ENCODE results near the gene DYSF.
A peak's percentile ranks its signal among the peaks of the same experiment; 100 is the strongest.

DYSF gene

GRCh38 chr2:71457923-71458322 lies 4.6 kb downstream of the DYSF start (continued):
- no peak for TF ChIP-seq ZNF311 (tag by site-specific recombination; IDR thresholded peaks at IDR 0.05; ENCODE audit: borderline replicate concordance)
- TF ChIP-seq, protein P1, sequence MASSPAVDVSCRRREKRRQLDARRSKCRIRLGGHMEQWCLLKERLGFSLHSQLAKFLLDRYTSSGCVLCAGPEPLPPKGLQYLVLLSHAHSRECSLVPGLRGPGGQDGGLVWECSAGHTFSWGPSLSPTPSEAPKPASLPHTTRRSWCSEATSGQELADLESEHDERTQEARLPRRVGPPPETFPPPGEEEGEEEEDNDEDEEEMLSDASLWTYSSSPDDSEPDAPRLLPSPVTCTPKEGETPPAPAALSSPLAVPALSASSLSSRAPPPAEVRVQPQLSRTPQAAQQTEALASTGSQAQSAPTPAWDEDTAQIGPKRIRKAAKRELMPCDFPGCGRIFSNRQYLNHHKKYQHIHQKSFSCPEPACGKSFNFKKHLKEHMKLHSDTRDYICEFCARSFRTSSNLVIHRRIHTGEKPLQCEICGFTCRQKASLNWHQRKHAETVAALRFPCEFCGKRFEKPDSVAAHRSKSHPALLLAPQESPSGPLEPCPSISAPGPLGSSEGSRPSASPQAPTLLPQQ (tag by site-specific recombination; IDR thresholded peaks at IDR 0.05), result no peak

GRCh38 chr2:71458413-71459083 lies 5.2 kb downstream of the DYSF start:
- ChIA-PET CTCF (interaction anchor here (0.6 to 2.2 kb wide), 3 partner anchors 52 to 849 kb away, joined by 3 to 8 read pairs (median 5); partner anchors contain the start of gene ZNF638), POLR2A (no interaction called here)
- H3K36me3 ChIP-seq (ENCODE audit: control insufficient read depth in 2 of 2, insufficient read depth in 1 of 2, low read length in 2 of 2), result no peaks in the 10 kb centered on the region
- no peaks in the 10 kb centered on the region for H3K4me1 ChIP-seq (ENCODE audit: control insufficient read depth, insufficient read depth, low read length)
- H3K4me3 ChIP-seq (ENCODE audit: low read depth, low read length), result no peak overlapping the region
- TF ChIP-seq ZNF366 (tag by site-specific recombination; conservative IDR thresholded peaks at IDR 0.05) (no peak), ZBTB20 (tag by site-specific recombination; IDR thresholded peaks at IDR 0.05) (0 out of 2 replicates have a peak, but pooled peaks have one; percentile 19)
- no peak overlapping the region for H3K27ac ChIP-seq (ENCODE audit: extremely low read depth, low read depth, low read length)
- H3K9me3 ChIP-seq (ENCODE audit: control insufficient read depth, insufficient read depth, low read depth, low read length), result no peaks in the 10 kb centered on the region

- no peak overlapping the region for H3K4me3 ChIP-seq (ENCODE audit: low read depth, low read length)
- H3K36me3 ChIP-seq (ENCODE audit: control insufficient read depth in 2 of 2, insufficient read depth in 1 of 2, low read length in 2 of 2), result no peaks in the 10 kb centered on the region
- POLR2A ChIA-PET, result no interaction called here
- no peaks in the 10 kb centered on the region for H3K4me1 ChIP-seq (ENCODE audit: control insufficient read depth, insufficient read depth, low read length)
- CTCF ChIA-PET, result interaction anchor here (0.7 to 1.2 kb wide), 3 partner anchors 8 to 127 kb away, joined by 3 to 6 read pairs (median 5); partner anchors contain the start of gene ZNF638
- no peaks in the 10 kb centered on the region for H3K9me3 ChIP-seq (ENCODE audit: control insufficient read depth, insufficient read depth, low read depth, low read length)
- H3K27ac ChIP-seq (ENCODE audit: extremely low read depth, low read depth, low read length), result no peak overlapping the region
- TF ChIP-seq TRIM28 (IDR thresholded peaks at IDR 0.05; ENCODE audit: borderline replicate concordance, low read length) (no peak), ZNF391 (tag by site-specific recombination; IDR thresholded peaks at IDR 0.05; ENCODE audit: borderline replicate concordance, low read depth) (no peak), SETDB1 (IDR thresholded peaks at IDR 0.05; ENCODE audit: insufficient read length, low read length) (no peak), SP3 (tag by site-specific recombination; IDR thresholded peaks at IDR 0.05) (no peak), ZBTB1 (tag by site-specific recombination; IDR thresholded peaks at IDR 0.05) (no peak), ZNF350 (tag by site-specific recombination; IDR thresholded peaks at IDR 0.05) (no peak), ZBTB26 (tag by site-specific recombination; optimal IDR thresholded peaks at IDR 0.05) (no peak), ZNF311 (tag by site-specific recombination; IDR thresholded peaks at IDR 0.05; ENCODE audit: borderline replicate concordance) (no peak), ZNF341 (tag by site-specific recombination; IDR thresholded peaks at IDR 0.05; ENCODE audit: low read depth) (no peak), ZNF548 (tag by site-specific recombination; IDR thresholded peaks at IDR 0.05) (no peak), ZNF600 (tag by site-specific recombination; IDR thresholded peaks at IDR 0.05) (no peak)
- TF ChIP-seq, protein P2, sequence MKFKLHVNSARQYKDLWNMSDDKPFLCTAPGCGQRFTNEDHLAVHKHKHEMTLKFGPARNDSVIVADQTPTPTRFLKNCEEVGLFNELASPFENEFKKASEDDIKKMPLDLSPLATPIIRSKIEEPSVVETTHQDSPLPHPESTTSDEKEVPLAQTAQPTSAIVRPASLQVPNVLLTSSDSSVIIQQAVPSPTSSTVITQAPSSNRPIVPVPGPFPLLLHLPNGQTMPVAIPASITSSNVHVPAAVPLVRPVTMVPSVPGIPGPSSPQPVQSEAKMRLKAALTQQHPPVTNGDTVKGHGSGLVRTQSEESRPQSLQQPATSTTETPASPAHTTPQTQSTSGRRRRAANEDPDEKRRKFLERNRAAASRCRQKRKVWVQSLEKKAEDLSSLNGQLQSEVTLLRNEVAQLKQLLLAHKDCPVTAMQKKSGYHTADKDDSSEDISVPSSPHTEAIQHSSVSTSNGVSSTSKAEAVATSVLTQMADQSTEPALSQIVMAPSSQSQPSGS (tag by site-specific recombination; IDR thresholded peaks at IDR 0.05; ENCODE audit: low read depth), result no peak
- TF ChIP-seq, protein P3, sequence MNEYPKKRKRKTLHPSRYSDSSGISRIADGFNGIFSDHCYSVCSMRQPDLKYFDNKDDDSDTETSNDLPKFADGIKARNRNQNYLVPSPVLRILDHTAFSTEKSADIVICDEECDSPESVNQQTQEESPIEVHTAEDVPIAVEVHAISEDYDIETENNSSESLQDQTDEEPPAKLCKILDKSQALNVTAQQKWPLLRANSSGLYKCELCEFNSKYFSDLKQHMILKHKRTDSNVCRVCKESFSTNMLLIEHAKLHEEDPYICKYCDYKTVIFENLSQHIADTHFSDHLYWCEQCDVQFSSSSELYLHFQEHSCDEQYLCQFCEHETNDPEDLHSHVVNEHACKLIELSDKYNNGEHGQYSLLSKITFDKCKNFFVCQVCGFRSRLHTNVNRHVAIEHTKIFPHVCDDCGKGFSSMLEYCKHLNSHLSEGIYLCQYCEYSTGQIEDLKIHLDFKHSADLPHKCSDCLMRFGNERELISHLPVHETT (tag by site-specific recombination; IDR thresholded peaks at IDR 0.05), result no peak
- TF ChIP-seq, protein P4, sequence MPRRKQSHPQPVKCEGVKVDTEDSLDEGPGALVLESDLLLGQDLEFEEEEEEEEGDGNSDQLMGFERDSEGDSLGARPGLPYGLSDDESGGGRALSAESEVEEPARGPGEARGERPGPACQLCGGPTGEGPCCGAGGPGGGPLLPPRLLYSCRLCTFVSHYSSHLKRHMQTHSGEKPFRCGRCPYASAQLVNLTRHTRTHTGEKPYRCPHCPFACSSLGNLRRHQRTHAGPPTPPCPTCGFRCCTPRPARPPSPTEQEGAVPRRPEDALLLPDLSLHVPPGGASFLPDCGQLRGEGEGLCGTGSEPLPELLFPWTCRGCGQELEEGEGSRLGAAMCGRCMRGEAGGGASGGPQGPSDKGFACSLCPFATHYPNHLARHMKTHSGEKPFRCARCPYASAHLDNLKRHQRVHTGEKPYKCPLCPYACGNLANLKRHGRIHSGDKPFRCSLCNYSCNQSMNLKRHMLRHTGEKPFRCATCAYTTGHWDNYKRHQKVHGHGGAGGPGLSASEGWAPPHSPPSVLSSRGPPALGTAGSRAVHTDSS (tag by site-specific recombination; IDR thresholded peaks at IDR 0.05), result no peak
- TF ChIP-seq, protein P5, sequence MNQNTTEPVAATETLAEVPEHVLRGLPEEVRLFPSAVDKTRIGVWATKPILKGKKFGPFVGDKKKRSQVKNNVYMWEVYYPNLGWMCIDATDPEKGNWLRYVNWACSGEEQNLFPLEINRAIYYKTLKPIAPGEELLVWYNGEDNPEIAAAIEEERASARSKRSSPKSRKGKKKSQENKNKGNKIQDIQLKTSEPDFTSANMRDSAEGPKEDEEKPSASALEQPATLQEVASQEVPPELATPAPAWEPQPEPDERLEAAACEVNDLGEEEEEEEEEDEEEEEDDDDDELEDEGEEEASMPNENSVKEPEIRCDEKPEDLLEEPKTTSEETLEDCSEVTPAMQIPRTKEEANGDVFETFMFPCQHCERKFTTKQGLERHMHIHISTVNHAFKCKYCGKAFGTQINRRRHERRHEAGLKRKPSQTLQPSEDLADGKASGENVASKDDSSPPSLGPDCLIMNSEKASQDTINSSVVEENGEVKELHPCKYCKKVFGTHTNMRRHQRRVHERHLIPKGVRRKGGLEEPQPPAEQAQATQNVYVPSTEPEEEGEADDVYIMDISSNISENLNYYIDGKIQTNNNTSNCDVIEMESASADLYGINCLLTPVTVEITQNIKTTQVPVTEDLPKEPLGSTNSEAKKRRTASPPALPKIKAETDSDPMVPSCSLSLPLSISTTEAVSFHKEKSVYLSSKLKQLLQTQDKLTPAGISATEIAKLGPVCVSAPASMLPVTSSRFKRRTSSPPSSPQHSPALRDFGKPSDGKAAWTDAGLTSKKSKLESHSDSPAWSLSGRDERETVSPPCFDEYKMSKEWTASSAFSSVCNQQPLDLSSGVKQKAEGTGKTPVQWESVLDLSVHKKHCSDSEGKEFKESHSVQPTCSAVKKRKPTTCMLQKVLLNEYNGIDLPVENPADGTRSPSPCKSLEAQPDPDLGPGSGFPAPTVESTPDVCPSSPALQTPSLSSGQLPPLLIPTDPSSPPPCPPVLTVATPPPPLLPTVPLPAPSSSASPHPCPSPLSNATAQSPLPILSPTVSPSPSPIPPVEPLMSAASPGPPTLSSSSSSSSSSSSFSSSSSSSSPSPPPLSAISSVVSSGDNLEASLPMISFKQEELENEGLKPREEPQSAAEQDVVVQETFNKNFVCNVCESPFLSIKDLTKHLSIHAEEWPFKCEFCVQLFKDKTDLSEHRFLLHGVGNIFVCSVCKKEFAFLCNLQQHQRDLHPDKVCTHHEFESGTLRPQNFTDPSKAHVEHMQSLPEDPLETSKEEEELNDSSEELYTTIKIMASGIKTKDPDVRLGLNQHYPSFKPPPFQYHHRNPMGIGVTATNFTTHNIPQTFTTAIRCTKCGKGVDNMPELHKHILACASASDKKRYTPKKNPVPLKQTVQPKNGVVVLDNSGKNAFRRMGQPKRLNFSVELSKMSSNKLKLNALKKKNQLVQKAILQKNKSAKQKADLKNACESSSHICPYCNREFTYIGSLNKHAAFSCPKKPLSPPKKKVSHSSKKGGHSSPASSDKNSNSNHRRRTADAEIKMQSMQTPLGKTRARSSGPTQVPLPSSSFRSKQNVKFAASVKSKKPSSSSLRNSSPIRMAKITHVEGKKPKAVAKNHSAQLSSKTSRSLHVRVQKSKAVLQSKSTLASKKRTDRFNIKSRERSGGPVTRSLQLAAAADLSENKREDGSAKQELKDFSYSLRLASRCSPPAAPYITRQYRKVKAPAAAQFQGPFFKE (tag by site-specific recombination; IDR thresholded peaks at IDR 0.05; ENCODE audit: borderline replicate concordance), result no peak
Observed at GRCh38 chr2:71459084-71459431, 5.7 kb downstream of the DYSF start.

All from HEK293 (cell line).